Umbilical cord (tissue), 2 donors: Measurements from ENCODE around the gene SAMD4A. TPM values are rescaled to one million over a fixed set of nuclear protein-coding genes. Genes with fewer than 3 reads are reported as not detected.

ENCODE experiments used
- DNase-seq: peaks from one replicate; pipeline ENCODE4 v3.0.0-alpha.2; 2015; ENCODE audit warnings: low spot score
- total RNA-seq: library from RNA; depleted of rRNA; stranded (reverse); fragments of >200 nt; gene quantifications from one replicate; pipeline ENCODE4 v1.2.3, GENCODE V29; 2014; ENCODE audit warnings: low replicate concordance; ENCODE audit not compliant: insufficient read depth

The SAMD4A gene
- total RNA-seq, 1 donor from 2014 or later: 138 TPM

DNA sequence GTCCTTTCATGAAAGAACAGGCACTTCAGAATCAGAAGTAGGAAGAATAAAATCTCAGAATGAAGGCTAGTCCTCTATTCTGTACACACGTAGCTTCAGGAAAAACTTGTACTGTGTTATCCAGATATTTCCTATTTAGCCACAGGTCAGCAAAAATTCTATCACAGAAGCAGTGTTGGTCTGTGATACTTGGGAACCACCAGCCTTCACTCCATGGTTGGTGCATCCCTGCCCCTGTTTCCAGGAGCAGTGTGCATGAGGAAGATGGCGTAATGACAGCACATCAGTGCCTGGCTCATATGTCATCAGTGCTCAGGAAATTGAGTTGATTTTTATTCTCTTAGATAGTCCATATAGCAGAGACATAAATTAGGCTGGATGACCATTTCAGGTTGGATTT lies 87.7 kb downstream of the SAMD4A start:
- DNase-seq: no peak

DNA sequence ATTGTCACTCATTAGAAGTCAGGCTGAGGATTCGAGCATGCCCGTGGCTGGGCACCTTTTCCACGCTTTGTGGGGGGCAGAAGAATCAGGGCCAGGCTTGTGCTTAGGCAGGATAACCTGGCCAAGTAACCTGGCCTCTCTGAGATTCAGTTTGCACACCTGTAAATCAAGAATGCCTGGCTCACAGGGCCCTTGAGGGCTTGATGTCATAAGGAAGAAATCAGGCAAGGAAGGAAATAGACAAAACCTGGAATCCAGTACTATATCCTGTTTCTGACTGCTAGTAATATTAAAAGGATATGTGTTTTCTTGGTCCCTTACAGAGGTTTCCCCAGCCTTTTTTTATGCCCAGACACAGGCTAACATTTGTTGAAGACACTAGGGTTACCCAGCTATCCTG lies 91.9 kb downstream of the SAMD4A start:
- no peak for DNase-seq

DNA sequence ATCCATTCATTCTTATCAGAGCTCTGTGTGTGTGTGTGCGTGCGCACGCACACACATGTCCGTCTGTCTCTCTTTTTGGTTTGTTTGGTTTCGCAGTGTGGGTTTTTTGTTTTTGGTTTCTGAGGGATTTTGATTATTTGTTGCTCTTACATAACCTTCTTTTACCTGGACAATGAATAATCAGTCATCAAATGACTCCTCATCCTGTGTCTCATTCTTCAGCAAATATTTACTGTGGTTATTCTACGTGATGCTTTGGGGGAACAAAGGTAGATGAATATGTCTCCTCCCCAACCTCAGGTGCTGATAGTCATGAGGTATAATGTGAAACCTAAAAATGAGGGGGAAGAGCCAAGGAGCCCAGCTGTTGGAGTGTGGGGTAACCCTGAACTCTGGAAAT lies 92.4 kb downstream of the SAMD4A start:
- DNase-seq: no peak

DNA sequence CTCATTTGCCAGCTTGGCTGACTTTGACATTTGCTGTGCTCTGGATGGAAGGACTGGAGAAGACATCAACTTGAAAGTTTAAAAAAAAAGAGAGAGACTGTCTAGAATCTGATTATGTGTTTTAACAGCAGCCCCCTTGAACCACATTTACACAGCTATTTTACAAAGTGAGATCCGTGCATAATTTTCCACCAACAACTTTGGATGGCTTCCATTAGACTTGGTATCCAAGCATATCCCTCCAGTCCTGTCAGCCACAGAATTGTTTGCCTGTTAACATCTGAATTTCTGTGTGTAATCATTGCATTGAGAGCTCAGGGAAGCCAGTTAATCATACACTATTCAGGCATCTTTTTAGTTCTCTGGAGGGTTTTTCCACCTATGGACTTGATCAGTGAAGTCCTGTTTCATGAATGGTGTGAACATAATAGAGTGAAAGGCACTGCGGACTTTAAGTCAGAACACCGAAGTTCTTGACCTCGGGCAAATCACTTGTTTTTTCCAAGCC lies 93.7 kb downstream of the SAMD4A start:
- DNase-seq: no peak

DNA sequence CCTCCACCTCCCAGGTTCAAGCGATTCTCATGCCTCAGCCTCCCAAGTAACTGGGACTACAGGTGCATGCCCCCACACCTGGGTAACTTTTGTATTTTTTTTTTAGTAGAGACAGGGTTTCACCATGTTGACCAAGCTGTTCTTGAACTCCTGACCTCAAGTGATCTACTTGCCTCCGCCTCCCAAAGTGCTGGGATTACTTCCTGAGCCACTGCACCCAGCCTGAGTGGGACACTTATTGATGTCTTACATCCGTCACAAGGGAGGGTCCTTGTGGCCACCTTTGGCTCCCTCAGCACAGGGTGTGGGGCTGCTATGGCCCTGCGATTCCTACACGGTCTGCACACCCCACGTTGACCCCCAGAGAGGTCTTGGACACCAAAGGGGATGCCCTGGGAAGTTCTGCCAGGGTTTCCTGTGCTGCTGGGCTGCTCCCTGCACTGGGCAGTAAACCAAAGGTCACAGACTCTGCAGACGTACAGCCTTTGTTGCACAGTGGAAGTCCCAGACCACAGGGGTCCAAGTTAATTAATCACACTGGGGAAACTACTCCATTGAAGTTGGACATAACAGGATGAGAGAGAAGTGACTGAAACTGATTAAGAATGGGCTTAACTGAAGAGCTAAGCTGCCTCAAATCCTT lies 95.7 kb downstream of the SAMD4A start:
- no peak for DNase-seq

DNA sequence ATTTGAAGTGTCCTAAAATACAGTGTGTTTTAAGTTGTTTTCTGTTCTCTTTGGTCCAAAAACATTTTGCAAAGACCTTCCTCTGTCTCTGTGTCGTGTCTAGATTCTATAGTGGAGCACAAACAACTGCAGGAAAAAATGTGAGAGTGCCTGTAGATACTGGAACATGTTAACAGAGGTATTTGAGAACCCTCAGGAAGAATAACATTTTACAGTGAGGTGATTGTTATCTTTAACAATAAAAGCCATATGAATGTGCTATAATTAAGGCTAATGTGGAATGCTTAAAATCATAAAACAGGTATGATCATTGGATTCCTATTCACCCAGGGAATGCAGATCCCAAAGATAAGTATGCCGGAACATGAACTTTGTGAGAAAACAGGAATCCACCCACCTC lies 98.0 kb downstream of the SAMD4A start:
- peak; percentile 57 for DNase-seq

DNA sequence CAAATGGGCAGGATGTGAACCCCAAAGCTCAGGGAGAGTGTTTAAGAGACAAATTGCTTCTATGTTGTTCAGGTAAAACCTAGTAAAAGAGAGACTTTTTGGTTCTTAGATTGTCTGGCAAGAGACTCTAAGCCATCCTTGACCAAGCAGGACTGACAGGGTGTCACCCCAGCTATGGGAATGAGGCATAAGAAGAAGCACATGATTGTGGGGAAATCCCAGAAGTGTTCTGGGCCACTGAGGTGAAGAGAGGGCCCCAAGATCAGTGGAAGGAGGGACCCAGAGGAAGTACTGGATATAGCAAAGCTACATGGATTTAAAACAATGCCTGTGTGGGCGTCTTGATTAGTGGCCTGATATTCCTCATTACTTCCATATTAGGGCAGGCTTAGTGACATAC lies 99.0 kb downstream of the SAMD4A start:
- DNase-seq: no peak

DNA sequence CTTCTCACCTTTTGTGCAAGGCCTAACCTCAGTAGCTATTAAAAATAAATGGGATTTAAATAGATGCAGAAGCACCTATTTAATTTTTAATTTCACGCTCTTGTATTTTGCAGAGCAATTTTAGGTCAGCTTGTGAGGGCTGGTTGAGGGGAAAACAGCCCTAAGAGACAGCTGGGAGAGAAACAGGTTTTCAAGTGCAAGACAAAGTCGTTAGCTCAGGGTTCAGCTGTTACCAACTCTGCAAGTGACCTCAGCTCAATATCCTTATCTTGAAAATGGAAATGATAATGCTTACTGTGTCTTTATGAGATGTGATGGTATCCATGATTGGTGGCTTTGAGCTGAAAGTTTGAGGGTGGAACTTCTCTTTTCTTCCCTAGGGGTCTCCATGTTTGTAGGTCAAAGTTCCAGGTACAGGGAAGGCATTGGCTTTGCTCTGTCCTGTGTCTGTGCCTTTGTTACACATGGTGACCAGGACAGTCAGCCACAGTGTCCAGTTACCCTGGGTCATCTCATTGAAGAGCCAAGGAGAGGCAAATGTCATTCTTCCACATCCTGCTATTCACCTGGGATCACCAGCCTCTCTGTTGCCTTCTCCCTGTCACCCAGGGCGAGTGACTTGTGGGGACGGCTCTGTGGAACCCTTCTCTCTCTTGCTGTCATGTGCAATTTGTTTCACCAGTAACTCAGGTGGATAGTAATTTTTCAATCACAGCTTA lies 100.3 kb downstream of the SAMD4A start:
- DNase-seq: no peak

DNA sequence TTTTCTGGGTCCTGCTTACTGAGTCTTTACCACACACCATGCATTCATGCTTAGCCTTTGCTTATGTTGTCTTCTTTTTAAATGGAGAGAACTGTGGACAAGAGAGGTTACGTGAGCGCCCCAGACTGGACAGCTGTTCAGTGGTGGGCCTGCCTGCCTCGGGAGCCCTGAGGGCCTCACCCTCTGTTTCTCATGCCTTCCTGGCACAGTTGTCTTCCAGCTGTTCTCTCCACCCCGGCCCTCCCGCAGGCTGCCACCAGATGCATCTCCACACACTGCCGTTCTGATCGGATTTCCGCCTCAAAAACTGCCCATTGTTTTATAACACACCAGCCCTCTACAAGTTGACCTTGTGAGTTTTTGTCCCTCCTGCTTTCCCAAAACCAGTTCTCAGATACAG lies 100.8 kb downstream of the SAMD4A start:
- DNase-seq: no peak

DNA sequence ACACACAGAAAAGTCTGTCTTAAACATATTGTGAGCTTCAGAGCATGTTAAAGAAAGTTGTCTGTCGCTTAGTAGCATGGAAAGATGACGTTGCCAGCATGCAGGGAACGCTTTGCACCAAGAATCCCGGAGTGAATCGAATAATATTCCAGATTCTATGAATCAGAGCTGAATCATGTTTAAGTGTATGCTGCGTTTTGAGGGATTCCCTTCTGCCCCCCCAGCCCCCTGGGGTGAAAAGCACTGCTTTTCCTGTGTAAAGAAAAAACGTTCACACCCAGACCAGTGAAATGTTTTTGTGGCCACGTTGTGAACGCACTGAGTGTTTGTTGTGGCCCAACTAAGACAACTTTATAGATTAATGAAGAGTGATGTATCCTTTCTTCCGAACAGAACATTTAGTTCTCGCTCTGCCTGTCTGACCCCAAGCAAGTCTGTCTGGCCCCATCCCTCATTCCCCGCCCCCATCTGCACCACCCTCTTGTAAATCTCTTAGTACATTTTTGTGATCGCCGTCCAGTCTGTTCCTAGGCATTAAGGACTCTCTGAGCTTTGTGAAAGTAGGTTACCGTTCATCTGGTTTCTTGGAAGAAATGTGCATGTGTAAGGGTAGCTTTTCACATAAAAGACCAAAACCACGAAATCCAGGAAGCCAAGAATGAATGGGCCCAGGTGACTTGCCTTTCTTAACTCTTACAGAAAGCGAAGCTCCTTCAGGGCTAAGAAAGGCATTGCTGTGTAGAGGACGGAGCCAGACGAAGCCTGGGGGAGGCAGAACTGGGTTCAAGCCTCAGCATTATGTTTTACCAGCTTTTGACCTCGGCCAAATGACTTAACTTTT lies 103.0 kb downstream of the SAMD4A start:
- DNase-seq: peak; percentile 84

DNA sequence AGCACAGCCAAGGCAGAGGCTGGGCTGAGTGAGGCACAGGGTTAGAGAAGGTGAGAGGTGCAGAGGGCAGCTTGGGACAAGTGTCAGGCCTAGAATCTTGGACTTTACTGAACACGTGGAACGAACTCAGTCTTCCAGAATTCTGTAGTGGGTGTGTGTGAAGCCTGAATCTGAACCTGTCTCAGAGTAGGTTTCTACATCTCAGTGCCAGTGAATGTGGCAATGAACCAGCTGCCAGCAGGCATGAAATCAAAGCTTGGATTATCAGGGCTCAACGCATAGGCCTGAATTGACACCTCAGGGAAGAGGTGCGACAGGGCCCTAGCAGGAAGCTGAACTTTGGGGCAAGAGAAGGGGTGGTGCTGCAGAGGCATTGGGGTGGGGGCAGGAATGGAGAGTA lies 104.6 kb downstream of the SAMD4A start:
- no peak for DNase-seq

DNA sequence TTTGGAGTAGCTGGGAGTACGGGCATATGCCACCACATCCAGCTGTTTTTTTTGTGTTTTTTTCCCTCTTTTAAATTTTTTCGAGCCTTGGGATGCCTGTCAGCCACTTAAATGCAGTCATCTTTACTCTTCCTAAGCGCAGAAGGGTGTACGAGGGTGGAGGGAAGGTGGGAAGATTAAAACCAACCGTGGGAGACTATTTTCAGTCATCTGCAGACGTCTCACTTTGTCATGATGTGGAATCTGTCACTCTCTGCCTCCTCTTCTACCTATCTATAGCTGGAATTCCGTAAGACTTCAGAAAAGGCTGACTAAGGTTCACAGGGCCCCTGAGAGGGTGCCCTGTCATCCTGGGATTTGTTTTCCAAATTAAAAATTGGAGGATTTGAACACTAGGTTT lies 105.3 kb downstream of the SAMD4A start:
- DNase-seq: no peak

DNA sequence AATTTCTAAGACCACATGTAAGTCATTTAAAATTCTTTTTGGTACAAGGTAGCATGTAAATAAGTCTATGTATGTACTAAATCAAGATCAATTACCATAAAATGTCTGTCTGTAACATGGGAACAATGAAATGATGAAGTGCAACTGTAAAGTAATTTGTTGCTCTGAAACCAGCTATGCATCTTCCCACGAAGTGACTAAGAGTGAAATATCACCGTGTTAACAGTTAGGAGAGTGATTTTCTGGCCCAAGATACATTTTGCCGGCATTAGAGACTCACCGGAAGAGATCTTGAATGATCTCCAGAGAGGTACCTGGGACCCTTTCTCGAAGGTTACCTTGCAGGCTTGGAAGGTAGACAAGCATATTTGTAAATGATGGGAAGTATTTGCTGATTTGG lies 105.8 kb downstream of the SAMD4A start:
- DNase-seq: no peak

DNA sequence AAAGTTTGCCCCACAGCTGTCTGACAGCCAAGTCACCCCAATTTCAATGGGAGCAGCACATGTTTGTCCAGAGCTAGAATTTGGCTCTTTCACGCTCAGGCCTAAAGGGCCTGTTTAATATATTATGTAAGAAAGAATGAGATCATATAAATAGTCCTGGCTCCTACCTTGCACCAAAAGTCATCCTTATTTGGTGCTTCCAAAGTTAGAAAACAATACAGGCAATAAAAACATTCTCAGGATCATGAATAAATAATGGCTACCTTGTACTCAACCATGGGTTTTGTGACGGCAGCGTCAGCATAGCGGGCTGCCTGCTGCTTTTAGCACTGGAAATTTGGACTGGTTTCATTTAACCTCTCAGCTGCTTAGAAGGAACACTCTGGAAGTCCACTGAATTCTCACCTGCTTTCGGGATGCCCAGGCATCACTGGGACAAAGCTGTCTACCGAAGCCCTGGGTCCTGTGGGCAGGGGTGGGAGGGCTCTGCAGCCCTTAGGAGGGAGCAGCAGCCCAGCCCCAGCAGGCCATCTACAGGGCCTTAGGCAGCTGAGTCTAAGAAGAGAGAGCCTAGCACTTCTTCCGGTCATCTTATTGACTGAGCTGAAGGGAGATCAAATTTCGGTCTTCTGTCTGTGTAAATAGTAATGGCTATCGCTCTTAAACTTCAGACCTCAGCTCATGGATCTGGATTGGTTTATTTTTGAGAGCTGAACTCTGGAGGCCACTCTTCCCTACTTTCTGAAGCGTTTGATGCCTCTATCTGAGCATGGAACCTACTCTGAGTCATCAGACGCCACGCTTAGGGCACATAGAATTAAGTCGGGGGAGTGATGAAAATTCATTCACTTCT lies 106.5 kb downstream of the SAMD4A start:
- DNase-seq: peak; percentile 68

DNA sequence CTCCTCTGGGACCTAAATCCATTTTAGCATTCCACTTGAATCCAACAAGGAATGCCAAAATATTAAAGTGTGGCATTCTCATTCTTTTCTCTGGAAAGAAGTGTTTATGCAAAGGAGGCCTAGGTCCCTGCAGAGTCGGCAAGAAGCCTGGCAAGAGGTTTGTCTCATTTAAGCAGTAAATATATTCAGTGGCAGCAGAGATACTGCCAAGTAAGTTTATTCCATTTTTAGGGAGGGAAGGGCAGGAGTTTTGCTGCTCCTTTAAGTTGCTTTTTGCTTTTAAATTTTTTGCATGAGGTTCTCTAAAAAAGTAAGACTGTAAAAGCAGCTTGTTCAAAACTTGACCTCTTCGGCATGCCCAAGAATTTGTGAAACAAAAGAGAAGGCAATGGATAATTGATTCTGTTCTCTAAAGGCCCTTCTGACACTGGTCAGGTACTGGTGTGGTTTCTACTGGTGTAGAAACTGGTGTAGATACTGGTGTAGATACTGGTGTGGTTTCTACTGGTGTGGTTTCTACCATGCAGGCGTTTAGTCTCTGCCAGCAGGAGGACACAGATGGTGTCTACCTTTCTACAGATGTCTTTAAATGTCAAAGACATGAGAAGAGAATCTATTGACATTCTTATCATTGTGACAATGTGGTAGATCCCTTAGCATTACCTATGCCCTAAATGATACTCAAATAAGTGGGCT lies 107.3 kb downstream of the SAMD4A start:
- DNase-seq: no peak

DNA sequence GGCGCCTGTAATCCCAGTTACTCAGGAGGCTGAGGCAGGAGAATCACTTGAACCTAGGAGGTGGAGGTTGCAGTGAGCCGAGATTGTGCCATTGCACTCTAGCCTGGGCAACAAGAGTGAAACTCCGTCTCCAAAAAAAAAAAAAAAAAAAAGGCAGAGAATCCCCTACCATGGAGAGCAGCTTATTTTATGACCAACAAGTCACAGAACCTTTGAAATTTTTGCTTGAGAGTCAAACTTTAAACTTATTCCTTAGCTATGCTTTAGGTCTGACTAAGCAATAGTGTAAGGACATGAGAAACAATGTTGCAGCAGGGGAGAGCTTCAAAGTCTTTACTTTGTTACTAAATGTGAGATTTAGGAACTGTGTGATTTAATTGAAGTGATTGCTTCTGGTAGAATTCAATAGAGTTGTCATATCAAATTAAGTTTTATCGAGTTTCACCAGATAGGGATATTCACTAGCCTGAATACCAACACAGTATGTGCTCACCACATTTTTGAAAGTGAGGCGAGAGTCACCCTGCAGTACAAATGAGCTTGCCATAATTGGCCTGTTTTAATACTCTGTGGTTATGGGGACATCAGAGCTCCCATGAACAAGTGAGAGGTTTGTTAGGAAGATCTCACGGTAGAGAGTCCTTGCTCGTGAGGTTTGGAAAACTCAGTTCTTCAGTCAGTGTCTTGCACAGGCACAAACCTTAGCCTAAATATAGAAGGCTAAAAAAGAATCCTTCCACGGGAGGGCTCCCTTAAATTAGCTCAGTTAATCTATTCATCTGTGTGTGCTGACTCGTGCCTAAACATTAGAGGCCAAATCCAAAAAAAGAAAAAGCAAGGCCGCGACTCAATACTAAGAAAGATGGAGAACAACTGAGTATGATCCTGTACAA lies 108.6 kb downstream of the SAMD4A start:
- no peak for DNase-seq

DNA sequence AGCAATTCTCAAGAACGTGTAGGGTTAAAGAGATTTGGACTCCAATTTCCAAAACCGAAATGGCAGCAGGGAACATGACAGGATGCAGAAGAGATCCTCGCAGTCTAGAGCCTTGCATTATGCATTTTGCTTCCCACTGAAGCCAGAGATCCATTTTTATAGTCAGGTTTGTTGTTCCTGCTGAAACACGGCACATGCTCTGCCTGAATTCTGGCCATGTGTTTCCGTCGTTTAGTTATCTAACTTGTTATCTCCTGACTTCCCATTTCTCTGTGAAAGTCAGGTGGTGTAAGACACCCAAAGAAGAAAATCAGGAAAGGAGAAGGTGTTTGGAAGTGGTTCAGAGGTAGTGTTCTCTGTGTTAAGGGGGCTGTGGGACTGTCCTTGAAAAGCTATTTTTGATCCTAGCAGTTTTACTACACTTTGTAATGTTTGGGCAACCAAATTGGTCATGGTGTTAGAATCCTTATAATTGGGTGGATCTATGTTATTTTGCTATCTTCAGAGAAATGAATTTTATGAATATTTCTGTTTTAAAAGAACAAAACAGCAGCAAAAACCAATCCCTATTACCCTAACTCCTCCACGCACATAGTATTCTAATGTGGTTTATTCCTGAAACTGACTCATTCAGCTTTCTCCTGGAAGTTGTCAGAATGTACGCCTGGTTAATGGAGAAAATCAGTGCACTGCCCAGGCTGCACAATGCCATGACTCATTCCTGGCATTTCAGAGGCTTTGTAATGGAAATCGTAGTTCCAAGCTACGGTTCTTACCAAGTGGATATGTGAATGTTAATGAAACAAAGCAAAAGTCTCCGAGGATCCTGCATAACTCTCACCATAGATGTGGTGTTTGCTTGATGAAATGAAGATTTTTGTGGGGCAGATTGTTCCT lies 110.1 kb downstream of the SAMD4A start:
- peak; percentile 93 for DNase-seq

DNA sequence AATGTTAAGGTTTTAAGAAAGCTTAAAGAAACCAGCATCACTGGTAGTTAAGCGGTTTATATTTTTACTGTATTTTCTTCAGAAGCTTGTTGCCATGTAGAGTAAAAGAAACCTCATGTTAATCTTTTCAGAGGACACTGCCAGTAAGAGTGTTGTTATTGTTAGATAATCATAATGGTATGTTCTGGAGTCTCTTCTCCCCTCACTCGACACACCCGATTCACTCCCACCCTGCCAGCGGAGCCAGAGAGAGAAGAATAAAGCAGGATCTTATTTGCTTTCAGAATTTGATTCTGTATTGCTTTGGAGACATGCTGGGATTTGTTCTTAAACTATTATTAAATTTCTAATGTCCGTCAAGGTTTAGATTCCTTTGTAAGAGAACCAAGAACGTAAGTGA lies 113.7 kb downstream of the SAMD4A start:
- peak; percentile 62 for DNase-seq

DNA sequence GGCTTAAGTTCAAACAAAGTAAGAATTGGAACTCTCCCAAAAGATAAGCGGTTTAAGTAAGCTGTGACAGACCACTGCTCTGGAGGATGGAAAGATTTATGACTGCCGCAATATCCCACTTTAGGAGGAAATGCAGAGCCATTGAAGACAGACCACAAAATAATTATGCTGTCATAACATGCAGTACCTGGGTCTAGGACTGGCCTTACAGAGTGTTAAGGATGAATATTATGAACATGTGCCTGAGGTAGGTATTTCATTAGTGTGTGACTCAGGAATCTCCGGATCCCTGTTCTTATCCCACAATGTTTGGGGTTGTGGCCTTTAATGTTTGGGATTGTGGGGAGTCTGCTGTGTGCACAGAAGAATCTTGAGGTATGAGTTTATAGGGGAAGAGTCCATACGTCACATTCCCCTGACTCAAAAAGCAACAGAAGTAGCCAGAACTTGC lies 114.9 kb downstream of the SAMD4A start:
- DNase-seq: peak; percentile 90
